ENCODE measurements around the gene TMEM123.
A peak's percentile ranks its signal among the peaks of the same experiment; 100 is the strongest.

The TMEM123 gene

GRCh38 chr11:102391549-102392237 is 60.9 kb downstream of the TMEM123 start:
- no peak for TF ChIP-seq CTCF (IDR thresholded peaks at IDR 0.05)

- TF ChIP-seq CTCF (IDR thresholded peaks at IDR 0.05): peak; percentile 92
These were observed 61.7 kb downstream of the TMEM123 start for GRCh38 chr11:102390667-102391465.

- TF ChIP-seq CTCF (IDR thresholded peaks at IDR 0.05): no peak
These were observed 63.3 kb downstream of the TMEM123 start for GRCh38 chr11:102389253-102389652.

DNA sequence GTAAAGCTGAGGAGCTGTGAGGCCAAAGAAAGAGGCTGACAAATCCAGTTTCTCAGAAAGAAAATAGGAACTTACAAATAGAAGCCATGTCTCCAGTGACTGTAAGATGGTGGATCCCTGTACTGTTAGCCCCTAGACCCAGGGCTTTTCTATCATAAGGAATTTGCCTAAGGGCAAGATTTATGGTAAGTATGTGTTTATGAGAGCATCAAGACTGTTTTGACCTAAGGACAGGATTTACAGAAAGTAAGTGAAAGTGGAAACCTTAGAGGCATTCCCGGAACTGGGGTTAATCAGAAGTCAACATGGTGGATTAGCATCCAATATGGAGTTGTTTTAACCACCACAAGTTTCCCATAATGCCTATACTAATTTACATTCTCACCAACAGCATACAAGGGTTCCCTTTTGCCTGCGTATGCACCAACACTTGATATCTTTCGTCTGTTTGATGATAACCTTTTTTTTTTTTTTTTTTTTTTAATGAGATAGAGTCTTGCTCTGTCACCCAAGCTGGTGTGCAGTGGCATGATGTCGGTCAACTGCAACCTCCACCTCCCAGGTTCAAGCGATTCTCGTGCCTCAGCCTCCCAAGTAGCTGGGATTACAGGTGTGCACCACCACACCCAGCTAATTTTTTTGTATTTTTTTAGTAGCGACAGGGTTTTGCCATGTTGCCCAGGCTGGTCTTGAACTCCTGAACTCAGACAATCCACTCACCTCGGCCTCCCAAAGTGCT is 65.4 kb downstream of the TMEM123 start:
- TF ChIP-seq CTCF (IDR thresholded peaks at IDR 0.05): no peak

DNA sequence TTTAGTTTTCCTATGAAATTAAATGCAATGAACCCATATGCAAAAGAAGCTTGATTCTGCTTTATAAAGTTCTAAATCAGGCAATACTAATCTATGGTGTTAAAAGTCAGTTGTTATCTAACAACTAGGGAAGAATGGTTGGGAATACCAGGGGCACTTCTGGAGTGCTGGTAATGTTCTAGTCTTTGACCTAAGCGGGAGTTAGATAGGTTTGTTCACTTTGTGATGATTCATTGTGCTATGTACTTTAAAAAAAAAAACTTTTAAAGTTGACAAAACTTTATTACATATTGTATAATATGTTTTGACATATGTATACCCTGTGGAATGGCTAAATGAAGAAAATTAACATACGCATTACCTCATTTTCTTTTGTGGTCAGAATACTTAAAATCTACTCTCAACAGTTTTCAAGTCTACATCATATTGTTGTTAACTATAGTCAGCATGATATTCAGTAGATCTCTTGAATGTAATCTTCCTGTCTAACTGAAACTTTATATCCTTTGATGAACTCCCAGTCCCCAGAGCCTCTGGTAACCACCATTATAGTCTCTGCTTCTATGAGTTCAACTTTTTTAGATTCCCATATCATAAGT is 66.3 kb downstream of the TMEM123 start:
- TF ChIP-seq CTCF (IDR thresholded peaks at IDR 0.05): no peak

- TF ChIP-seq CTCF (IDR thresholded peaks at IDR 0.05): no peak
These were observed 67.2 kb downstream of the TMEM123 start for GRCh38 chr11:102385085-102386007.

All from LNCAP (cell line).